HG03432 (cell line): ENCODE results near the gene IL17RC.
"Not testable (repeated sequence)": the region's sequence is repeated elsewhere in the genome, so short reads cannot be mapped to it uniquely, and the experiment has no call there.

Source experiments
- ATAC-seq: cut with Tn5 transposase; IDR thresholded peaks from one replicate; pipeline ENCODE4 v1.9.1; 2021; ENCODE audit warnings: mild to moderate bottlenecking, moderate library complexity; ENCODE audit not compliant: unreplicated experiment

The IL17RC gene

DNA sequence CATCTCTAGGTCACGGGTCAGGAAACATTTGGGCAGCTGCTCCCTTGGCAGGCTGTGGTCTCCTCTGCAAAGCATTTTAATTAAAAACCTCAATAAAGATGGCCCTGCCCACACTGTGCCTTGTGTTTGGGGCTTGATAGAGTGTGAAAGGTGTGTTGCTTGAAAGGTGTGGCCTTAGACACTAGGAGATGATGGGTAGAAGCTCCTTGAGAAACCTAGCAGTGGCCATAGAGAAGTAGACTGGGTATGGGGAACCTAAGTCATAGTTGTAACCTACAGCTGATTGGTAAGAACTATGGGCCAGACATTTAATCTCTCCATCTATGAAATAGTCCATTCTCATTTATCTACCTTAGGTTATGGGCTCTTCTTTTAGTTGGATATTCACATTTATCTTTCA is 23.2 kb upstream of the IL17RC start:
- no peak for ATAC-seq

DNA sequence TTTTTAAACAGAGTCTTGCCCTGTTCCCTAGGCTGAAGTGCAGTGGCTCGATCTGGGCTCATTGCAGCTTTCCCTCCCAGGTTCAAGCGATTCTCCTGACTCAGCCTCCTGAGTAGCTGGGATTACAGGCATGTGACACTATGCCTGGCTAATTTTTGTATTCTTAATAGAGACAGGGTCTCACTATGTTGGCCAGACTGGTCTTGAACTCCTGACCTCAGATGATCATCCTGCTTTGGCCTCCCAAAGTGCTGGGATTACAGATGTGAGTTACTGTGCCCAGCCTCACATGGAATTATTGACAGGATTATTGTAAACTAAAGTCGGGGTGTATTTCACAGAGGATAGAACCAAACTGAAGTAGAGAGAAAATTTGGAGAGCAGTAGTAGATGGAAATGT is 21.2 kb upstream of the IL17RC start:
- not testable (repeated sequence) for ATAC-seq

DNA sequence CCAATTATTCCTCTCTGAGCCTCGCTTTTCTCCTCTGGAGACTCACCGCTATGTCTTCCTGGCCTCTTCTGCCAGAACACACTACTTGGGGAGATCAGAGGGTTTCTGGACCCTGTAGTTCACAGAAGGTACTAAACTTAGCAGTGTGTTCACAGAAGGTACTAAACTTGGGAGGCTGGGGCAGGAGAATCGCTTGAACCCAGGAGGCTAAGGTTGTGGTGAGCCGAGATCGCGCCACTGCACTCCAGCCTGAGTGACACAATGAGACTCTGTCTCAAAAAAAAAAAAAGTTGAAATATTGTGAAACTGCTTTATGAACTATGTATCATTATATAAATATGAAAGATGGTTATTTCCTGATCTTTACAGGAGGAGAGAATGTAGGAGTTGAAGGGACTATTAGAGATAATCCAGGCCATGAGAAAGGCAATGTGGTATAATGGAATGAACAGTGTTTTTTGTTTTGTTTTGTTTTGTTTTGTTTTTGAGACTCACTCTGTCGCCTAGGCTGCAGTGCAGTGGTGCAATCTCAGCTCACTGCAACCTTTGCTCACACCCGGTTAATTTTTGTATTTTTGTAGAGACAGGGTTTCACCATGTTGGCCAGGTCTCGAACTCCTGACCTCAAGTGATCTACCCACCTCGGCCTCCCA is 20.0 kb upstream of the IL17RC start:
- not testable (repeated sequence) for ATAC-seq

DNA sequence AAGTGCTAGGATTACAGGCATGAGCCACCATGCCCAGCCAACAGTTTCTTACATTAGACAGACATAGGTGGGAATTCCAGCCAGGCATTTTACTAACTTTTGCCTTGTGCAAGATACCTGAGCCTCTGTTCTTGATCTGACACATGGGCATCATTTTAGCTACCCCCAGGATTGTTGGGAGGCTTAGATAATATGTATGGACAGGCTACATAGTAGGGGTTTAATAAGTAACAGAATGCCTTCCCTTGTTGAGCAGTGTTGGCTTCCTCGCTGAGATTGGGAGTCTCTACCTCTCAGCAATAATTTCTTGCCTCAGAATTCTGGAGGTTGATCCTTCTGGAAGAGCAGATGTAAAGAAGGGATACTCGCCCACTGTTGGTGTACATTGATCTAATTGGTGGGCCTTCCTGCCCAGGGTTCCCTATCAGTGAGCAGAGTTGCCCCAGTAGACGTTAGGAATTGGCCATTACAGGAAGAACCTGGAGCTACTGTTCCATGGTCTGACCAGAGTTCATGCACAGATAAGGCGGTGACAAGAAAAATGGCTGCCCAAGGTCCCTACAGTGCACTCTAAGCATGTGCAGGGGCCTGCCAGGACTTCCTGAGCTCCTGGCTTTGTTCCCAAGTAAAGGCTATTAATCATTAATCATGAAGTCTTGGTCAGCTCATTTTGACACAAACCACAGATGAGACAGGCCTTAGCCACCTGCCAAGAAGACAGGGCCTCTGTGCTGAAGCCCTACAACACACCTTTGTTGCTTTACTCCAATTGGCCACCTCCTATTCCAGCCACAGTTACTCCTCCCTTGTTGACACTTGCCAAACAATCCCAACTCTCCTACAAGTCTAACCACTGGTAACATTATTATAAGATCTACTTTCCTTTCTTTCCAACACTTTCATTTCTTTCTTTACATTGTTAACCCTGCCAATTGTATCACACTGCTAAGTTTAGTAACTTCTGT is 19.2 kb upstream of the IL17RC start:
- peak; percentile 63 for ATAC-seq

DNA sequence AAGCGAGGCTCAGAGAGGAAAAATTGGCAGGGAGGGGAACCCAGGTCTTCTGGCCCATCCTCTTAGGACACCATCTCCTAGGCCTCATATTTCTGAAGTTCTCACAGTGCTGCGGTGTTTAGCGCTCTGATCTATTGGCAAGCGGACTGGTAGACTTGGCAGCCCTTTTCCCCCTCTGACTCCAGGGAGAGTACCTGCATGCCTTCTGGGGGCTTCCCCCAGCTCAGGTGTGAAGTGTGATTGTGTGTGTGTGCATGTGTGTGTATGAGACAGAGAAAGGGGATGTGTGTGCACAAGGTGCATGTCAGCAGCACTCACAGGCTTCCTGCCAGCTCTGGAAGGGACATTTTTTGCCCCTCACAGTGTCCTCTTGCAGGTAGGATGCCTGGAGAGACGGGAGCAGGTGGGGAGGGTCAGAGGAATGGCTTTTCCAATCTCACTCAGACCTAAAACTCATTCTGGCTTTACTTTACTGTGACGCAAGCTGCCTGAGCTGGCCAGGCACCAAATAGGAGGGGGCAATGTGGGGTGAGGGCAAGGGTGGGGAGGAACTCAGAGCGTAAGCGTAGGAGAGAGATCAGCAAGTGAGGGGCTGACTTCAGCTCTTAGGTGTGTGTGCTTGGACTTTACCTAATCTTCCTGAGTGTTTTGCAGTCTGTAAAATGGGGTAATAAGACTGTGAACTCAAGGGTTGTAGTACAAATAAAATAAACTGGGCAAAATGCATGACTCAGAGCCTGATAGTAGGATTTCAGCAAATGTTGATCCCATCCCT is 18.2 kb upstream of the IL17RC start:
- ATAC-seq: no peak

DNA sequence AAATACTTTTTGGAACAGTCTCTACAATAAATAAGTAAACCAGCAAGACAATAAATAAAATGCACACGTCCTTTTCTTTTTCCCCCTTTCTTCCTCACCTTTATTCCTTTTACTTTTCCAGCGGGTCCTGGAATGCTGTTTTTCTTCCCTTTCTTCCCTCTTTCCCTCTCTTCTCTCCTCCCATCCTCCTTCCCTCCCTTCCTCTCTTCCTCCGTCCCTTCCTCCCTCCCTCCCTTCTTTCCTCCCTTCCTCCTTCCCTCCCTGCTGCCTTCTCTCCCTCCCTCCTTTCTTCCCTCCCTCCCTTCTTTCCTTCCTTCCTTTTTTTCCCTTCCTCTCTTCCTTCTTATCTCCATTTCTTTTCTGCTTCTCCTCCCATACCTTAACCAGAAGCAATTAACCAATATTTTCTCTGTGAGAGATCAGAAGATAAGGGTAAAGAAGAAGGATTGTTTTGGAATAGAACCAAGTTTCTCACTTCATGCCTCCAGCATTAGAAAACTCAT is 17.6 kb upstream of the IL17RC start:
- ATAC-seq: no peak

DNA sequence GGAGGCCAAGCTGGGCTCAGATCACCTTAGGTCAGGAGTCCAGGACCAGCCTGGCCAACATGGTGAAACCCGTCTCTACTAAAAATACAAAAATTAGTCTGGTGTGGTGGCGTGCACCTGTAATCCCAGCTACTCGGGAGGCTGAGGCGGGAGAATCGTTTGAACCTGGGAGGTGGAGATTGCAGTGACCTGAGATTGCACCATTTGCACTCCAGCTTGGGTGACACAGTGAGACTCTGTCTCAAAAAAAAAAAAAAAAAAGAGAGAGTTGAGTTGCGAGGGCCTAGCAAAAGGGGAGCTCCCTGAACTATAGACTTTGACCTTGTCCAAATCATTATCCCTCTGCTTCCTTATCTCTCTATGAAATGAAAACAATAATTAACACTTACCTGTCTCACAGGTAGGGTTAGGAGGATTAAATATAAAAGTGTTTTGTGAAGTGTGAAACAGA is 15.9 kb upstream of the IL17RC start:
- ATAC-seq: not testable (repeated sequence)

DNA sequence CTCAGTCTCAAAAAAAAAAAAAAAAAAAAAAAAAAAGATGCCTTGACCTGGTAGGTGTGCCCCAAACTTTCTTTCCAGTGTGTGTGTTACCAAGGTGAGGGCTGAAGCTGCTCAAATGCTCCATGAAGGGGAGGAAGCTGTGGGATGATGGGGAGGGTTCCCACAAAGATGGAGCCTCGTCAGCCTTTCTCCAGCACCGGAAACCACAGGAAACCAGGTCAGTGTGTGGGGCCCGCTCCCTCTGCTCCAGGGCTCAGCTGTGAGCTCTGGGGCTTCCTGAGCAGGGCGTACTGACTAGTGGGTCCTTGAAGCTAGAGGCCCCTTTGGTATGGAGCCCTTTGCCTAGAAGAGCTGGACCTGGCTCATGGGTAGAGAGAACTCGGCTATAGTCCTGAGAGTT is 14.9 kb upstream of the IL17RC start:
- ATAC-seq: no peak

DNA sequence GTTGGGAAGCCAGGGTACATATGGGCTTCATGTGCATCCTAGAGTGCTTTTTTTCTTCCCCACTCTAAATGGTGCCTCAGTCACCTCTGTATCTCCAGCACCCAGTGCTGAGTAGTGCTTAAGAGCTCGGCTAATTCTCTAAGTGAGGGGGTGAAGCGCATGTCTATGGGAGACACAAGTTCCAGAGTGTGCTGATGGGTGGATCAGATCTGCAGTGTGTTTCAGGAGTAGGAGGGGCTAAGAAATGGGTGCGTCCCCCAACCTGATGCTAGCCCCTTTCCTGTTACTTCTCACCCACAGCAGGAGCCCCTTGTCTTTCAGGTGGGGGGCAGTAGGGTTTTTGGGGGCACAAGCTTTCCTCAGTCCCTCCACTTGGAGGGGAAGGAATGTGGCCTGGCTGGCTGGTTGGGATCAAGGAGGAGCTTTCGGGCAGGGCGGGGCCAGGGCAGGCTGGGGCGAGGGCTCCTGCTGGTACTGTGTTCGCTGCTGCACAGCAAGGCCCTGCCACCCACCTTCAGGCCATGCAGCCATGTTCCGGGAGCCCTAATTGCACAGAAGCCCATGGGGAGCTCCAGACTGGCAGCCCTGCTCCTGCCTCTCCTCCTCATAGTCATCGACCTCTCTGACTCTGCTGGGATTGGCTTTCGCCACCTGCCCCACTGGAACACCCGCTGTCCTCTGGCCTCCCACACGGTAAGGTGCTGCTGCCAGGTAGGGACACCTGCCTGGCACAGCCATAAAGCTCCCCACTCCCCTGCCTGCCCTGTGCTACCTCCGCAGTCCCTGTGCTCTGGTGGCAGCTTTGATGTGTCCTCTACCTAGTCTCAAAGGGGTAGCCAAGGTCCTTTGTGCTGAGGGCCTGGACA is 14.3 kb upstream of the IL17RC start, which contains the start of gene IL17RE:
Gene IL17RE, plus strand, starts transcription at position 477 of the 866 bp plus-strand sequence. Its CDS starts 85 bp downstream, at position 562.
- no peak for ATAC-seq

DNA sequence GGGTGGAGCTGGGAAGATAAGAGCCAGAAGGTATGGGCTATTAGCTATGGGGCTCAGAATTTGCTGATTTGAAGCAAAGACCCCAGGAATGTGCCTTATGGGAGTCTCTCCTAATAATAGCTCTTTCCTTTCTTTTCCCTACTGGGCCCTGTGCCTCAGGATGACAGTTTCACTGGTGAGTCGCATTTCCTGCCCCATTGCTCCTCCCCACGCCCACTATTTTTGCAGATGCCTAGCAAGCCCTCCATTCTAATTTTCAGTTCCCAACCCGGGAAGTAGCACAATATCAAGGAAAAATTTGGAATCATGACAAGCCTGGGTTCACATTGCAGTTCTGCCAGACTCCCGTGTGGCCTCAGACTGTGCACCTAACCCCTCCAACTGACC is 13.7 kb upstream of the IL17RC start:
- ATAC-seq: no peak

DNA sequence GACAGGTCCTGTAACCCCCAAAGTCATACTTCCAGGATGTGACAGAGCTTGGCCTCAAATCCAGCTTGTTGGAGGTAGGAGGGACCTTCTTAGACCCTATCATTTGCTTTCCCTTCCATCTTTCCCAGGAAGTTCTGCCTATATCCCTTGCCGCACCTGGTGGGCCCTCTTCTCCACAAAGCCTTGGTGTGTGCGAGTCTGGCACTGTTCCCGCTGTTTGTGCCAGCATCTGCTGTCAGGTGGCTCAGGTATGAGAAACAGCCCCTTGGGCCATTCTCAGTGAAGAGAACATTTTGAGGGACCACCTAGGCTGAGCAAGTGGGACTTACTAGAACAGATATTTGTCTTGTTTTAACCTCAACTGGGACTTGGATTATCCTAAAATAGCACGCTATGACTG is 13.0 kb upstream of the IL17RC start:
- no peak for ATAC-seq

DNA sequence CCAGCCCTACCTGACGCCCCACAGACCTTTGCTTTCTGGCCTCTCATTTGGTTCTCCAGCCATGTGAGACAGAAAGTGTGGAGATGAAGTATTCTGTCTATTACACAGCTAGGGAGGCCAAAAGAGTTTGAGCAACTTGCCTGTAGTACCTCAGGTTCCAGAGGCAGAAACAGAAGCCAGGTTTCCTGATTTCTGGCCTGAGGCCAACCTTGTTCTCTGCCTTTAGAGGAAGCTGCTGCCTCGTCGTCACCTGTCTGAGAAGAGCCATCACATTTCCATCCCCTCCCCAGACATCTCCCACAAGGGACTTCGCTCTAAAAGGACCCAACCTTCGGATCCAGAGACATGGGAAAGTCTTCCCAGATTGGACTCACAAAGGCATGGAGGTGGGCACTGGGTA is 10.4 kb upstream of the IL17RC start:
- ATAC-seq: no peak

DNA sequence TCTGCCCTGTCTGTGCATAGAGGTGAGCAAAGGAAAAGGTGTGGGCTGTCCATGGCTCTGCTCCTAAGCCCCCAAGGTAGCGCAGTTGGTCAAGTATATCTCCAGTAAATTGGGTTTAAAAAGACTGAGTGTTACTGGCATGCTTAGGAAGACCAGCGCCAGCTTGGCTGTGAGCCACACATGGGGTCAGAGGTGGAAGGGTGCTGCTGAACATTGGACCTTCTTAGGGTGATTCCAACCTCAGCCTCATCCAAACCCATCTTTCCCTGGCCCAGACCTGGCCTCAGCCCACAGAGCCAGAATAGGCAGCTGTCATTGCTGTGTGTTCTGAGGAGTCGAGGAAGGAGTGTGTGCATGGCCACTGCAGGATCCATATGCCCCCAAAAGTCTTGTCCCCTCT is 8.6 kb upstream of the IL17RC start:
- no peak for ATAC-seq

DNA sequence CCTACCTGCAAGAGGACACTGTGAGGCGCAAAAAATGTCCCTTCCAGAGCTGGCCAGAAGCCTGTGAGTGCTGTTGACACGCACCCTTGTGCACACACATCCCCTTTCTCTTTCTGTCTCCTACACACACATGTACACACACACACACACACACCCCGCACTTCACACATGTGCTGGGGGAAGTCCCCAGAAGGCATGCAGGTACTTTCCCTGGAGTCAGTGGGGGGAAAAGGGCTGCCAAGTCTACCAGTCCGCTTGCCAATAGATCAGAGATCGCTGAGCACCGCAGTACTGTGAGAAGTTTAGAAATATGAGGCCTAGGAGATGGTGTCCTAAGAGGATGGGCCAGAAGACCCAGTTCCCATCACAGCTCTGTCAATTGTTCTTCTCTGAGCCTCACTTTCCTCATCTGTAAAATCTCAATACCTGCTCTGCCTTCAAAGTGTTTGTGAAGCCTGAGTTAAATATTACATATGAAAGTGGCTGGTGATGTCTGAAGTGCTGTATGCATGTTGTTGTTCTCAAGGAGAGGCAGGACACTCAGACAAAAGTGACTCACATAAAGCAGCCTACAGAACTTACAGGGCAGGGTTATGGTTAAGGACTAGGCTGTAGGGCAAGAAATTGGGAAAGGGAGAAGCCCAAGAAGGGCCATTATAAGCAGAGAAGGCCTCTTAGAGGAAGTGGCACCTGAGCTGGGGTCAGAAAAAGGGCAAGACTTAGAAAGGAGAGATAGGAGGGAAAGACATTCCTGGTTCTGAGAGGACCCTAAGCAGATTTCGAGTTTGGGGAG is 7.5 kb upstream of the IL17RC start:
- ATAC-seq: no peak

DNA sequence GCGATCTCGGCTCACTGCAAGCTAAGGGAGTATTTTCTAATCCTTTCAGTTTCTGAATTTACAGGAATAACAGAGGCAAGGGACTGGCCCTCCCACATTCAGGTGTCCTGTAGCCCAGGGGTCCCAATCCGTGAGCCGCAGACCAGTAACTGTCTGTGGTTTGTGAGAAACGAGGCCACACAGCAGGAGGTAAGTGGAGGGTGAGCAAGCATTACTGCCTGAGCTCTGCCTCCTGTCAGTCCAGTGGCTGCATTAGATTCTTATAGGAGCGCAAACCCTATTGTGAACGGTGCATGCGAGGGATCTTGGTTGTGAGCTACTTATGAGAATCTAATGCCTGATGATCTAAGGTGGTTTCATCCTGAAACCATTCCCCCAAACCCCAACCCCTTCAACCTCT is 5.0 kb upstream of the IL17RC start:
- no peak for ATAC-seq

DNA sequence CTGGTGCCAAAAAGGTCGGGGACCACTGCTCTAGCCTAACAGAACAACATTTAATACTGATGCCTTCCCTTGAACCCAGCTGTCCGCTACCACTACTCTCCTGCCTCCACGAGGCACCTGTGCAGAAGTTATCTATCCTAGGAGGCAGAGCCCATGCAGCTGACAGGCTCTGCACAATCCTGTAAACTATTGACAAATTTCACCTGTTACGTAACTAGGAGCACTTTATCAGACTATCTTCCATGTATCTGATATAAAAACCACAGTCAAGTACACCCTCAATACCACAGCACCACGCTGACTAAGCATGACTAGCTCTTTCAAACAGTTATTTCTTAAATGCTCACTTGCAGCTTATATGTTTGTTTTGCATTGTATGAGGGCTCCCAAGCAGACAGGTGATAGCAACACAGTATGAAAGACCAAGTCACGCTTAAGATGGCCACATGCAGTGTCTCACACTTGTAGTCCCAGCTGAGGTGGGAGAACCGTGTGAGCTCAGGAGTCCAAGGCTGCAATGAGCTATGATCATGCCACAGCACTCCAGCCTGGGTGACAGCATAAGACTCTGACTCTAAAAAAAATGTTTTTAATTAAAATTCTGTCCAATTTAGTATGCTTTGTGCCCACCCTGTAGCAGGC is 4.5 kb upstream of the IL17RC start:
- no peak for ATAC-seq

DNA sequence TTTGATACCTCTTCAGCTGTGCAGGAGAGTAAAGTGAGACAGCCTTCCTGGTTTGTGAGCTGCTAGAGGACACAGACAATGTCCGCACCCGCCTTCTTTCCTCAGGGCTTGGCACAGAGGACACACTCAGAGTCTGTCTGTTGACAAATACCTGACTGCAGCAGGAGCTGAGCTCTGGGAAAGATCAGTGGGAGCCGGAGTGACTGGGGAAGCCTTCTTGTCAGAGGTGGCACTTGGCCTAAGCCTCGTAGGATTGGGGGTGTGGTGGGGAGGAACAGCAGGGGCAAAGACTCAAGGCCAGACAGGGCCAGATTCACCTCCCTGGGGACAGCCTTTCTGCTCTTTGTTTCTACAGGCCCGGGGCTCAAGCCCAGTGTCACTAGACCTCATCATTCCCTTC is 3.3 kb upstream of the IL17RC start:
- no peak for ATAC-seq

DNA sequence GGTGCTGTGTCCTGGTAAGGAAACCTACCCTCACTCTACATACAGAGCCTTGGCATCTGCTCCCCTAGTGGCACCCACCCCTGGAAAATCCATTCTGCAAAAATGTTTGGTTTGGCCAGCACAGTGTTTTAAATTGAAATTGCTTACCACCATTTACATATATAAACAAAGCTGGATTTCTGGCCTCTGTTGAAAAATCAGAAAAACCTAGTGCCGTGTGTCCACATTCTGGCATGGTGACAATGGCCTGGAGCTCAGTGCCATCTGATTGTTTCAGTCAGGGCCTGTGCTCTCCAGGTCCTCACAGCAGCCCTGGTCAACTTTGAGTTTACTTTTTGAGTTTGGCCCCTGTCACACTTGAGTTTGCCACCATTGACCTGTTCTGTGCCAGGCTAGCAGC is 2.9 kb upstream of the IL17RC start:
- ATAC-seq: no peak
